Fibroblast of mammary gland (primary cell): Measurements from ENCODE around the gene LRRC3C.

ENCODE experiments used
- DNase-seq: peaks from one replicate; pipeline ENCODE4 v3.0.0-alpha.2; 2010; ENCODE audit warnings: low read depth
- H3K4me3 ChIP-seq: 2 replicates; pipeline ENCODE4 v1.5.1; 2011; ENCODE audit warnings: low read depth, mild to moderate bottlenecking, low read length, moderate library complexity; ENCODE audit not compliant: control insufficient read depth
- CTCF ChIP-seq: conservative IDR thresholded peaks from 2 replicates; pipeline ENCODE4 v1.5.1; 2011; ENCODE audit warnings: low read depth, low read length, inconsistent platforms; ENCODE audit not compliant: control insufficient read depth, insufficient read depth

Gene LRRC3C

GRCh38 chr17:39924691-39925055, 2.9 kb upstream of the LRRC3C start:
- no peak for TF ChIP-seq CTCF
- DNase-seq: no peak
- H3K4me3 ChIP-seq: no peak overlapping the region

GRCh38 chr17:39925282-39926134, 2.0 kb upstream of the LRRC3C start:
- H3K4me3 ChIP-seq: no peak overlapping the region

DNA sequence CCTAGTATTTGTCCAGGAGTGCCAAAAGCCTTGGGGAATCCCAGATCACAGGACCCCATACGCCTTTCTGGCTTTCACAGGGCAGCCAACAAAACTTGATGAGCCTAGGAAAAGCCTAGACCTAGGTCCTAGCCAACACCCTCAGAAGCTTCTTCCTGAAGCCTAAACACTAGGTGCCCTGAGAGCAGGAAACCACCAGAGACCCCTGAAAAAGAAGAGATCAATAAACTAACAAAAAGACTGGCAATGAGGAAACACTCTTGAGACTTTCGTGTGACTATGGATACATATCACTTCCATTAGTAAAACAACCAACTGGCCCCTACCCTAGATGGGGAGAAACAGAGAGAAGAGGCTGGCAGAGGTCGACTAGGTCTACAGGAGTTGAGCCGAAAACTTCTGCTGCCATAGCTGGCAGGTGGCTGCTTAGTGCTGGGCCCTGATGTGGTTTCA, 1.4 kb upstream of the LRRC3C start:
- no peak for TF ChIP-seq CTCF
- no peak for DNase-seq
- peak overlapping the region; percentile 76 for H3K4me3 ChIP-seq

More at GRCh38 chr17:39925282-39926134, 2.0 kb upstream of the LRRC3C start:
- no peak for TF ChIP-seq CTCF
- no peak for DNase-seq

DNA sequence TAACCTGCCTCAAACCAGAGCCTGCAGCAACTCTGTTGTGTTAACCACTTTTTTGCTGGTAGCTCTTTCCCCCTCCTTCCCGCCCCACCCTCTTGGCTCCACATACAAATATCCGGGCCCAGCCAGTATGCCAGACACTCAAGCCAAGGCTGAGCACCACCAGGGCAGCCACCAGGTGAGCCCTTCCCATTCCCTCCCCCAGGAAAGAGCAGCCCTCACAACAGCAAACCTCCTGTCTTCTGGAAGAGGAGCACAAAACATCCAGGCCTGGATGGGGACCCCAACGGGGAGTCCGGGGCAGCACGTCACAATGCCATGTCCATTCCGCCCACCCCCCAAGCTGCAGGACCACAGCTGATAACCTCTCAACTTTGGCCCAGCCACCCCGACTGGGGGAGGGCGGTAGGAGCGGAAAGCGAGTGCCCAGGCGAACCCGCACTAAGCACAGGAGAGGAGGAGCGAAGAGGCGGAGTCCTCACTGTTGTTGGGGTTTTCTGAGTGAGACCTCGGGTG, 888 bp upstream of the LRRC3C start:
- peak overlapping the region; percentile 76 for H3K4me3 ChIP-seq
- peak; percentile 23 for DNase-seq
- no peak for TF ChIP-seq CTCF

DNA sequence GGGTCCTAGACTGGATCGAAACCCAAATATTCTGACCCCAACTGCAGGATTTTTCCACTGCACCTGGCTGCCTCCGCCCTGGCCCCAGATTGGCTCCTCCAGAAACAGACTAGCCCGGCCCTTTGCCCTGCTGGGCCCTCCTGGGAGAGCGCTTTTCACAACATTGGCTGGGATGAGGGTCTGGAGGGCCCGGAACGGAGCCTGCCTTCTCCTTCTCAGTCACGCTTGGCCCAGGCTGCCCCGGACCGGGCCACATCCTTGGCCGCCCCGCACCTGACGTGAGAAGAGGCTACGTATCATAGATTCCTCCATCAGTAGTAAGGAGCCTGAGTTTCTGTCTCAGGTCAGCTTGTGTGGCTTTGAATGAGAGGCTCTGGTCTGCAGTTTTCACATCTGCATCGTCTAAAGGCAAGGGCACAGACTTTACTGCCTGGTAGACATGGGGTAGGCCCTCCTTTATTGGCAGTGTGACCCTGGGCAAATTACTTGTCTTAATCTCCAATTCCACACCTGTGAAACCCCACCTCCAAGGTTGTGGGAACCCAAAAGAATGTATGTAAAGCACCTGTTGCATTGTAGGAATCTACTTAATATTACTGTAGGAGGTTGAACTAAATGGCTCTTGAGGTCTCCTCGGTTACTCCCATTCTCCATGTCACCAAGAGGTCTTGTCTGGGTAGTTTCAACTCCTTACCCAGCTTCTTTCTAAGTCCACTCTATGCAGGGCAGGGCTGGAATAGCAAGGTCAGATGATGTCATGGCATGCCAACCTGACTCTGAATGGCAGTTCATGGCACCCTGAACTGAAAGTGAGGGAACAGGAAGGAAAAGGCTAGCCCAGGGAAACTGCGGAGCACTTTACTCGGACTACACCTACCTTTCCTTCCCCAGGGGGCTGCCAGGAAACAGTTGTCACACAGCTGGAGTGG, 661 bp downstream of the LRRC3C start:
- peak overlapping the region; percentile 32 for H3K4me3 ChIP-seq
- DNase-seq: no peak
- no peak for TF ChIP-seq CTCF

- no peak for TF ChIP-seq CTCF
- peak; percentile 95 for DNase-seq
- H3K4me3 ChIP-seq: no peak overlapping the region
These were observed 1.5 kb downstream of the LRRC3C start for GRCh38 chr17:39928858-39929645.
